Stimulated activated CD4-positive, alpha-beta T cell treated with anti-CD3 and anti-CD28 coated beads, TNF-alpha, amount 100 ng/mL, for 4 hours (primary cell): ENCODE data around the gene DPM3.
"Not testable (repeated sequence)": the region's sequence is repeated elsewhere in the genome, so short reads cannot be mapped to it uniquely, and the experiment has no call there.

Source experiments
- DNase-seq, 3 experiments: peaks; one replicate each; pipeline ENCODE4 v3.0.0-alpha.2; 2020; ENCODE audit warnings: low read depth in 3 of 3

The DPM3 gene, protein sequence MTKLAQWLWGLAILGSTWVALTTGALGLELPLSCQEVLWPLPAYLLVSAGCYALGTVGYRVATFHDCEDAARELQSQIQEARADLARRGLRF

GRCh38 chr1:155139895-155140629, at the start of gene DPM3:
TSS of gene DPM3 (minus strand) at chr1:155140531. CDS start at chr1:155140240, 291 bp downstream.
- peak; percentile 79 to 82 (median 81) for DNase-seq

DNA sequence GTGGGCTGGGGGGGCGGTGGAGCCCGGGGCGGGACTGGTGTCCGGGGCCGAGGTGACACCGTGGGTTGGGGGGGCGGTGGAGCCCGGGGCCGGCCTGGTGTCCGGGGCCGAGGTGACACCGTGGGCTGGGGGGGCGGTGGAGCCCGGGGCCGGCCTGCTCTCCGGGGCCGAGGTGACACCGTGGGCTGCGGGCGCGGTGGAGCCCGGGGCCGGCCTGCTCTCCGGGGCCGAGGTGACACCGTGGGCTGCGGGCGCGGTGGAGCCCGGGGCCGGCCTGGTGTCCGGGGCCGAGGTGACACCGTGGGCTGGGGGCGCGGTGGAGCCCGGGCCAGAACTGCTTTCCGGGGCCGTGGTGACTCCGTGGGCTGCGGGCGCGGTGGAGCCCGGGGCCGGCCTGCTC, 49.6 kb upstream of the DPM3 start:
- not testable (repeated sequence) for DNase-seq

DNA sequence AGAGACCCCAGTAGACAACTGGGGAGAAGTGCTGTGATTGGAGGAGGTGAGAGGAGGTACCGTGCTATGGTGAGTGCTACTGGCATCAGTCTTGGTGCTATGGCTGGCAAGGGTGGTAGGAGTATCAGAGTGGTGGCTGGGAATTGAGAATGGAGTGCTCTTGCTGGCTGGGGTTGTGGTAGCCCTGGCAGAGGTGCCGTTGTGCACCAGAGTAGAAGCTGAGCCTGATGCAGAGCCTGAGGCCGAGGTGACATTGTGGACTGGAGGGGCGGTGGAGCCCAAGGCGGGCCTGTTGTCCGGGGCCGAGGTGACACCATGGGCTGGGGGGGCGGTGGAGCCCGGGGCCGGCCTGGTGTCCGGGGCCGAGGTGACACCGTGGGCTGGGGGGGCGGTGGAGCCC, 47.9 kb upstream of the DPM3 start:
- DNase-seq: no peak

- no peak for DNase-seq
Observed at GRCh38 chr1:155187456-155187891, 47.1 kb upstream of the DPM3 start.

DNA sequence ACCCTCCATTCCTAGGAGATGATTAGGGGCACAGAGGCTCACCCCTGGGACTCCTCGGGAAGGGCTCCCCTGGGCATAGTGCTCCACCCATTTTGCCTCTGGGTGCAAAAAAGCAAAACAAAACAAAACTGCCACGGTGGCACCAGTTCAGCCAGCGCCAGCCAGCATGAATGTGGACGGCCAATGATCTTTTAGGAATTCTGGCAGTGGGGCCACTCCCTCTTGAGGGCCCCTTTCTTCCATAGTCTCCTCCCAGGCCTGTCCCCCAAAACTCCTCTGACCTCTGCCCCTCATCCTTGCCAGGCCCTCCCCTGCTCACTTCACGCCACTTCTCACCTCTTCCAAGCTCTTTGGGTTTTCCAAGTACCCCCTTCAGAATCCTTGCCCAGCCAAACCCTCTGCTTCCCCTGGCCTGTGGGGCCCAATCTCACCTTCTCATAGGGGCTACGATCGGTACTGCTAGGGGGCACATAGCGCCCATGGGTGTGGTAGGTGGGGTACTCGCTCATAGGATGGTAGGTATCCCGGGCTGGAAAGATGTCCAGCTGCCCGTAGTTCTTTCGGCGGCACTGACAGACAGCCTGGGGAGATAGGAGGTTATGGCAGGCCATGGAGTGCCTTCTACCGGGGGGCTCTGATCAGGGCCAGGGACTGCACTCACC, 46.6 kb upstream of the DPM3 start:
- DNase-seq: no peak

DNA sequence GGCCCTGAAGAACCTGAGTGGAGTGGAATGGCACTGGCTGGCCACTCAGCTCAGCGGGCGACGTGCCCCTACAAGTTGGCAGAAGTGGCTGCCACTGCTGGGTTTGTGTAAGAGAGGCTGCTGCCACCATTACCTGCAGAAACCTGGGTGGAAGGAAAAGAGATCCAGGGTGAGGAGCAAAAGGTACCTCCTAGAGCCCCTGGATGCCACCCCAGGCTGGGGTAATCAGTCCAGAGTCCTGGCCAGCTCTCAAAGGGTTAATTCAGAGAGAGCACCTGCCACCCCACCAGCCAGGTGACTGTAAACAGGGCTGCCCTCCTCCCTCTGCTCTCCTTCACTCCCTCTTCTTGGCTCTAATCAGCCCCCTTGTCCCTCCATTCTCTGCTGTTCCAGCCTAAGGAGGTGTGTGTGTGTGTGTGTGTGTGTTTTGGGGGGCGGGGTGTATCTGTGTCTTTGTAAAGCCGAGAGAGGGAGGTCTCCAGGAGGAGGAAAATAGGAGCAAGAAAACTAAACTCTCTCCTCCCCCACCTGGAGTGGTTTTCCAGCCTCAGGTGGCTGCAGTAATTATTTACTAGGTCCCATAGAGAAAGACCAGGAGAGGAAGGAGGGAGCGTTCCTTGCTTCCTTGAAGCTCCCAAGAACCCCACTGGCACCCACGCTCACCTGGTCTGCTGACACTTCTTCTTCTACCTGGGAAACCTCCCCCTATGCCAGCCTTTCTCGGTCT, 45.9 kb upstream of the DPM3 start:
- no peak for DNase-seq

DNA sequence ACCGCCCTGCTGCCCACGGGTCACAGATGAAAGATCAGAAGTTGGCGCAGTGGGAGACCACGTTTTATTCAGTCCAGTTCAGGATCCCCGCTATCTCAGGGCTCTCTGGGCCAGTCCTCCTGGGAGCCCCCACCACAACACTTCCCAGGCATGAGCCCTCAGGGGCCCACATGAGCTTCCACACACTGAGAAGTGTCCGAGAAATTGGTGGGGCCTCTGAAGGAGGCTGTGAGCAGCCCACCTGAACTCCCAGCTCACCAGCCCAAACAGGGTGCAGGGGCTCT, 45.4 kb upstream of the DPM3 start:
- no peak for DNase-seq

DNA sequence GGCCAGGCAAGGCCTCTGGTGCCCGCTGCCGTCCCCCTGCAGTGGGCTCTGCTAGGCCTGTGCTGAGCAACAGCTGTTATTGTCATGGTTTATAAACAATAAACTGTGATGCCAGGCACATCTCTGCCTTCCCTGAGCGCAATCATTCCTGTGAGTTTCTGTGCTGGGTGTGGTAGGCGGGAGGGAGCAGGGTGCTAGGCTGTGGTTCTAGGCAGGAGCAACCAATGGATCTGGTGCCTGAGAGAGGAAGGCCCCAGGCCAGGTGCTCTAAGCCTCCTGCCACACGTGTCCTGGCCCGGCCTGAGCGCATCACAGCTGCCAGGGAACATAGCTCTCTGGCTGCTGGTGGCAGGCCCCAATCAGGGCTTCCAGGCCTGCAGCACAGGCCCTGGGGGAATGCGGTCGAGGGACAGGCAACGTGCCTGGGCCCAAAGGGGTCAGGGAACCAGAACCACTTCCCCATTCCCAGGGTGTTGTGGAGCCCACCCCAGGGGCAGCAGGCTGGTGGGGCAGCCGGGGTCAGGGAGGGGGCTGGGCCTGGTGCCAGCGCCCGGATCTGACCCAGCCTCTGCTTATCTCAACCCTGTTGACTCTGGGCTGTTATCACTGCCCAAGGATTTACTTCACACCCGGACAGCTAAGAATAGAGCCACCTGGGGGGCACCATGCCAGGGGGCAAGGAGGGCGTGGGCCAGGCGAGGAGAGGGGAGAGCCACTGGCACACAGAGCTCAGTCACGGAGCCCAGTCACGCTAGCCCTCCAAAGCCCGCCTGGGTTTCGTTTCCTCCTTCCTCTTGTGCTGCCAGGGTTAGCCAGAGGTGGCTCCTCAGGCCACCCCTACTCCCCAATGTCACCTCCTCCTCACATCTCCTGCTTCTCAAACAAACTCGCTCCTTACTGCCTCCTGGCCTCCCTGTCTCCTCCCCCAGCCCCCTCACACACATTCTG, 44.8 kb upstream of the DPM3 start:
- DNase-seq: no peak

DNA sequence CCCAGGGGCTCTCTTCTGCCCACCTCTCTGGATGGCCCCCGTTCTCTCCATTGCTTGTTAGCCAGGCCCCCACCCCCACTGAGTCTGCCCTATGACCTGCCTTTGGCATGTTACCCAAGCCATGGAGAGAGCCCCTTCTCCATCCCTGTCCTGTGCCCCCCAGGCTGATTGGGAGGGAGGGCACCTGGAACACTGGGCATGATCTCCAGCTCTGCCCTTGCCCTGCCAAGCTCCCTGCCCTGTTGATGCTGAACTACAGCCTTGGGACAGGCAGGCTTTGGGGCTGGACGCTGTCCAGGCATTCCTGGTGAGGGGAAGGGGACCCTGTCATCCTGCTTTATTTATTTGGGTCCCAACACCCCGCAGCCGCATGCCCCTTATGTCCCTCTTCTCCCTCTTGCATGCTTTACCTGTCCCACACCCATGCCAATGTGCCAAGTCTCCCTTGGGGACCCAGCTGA, 44.0 kb upstream of the DPM3 start:
- DNase-seq: no peak

GRCh38 chr1:155183775-155184221, 43.5 kb upstream of the DPM3 start:
- no peak for DNase-seq

DNA sequence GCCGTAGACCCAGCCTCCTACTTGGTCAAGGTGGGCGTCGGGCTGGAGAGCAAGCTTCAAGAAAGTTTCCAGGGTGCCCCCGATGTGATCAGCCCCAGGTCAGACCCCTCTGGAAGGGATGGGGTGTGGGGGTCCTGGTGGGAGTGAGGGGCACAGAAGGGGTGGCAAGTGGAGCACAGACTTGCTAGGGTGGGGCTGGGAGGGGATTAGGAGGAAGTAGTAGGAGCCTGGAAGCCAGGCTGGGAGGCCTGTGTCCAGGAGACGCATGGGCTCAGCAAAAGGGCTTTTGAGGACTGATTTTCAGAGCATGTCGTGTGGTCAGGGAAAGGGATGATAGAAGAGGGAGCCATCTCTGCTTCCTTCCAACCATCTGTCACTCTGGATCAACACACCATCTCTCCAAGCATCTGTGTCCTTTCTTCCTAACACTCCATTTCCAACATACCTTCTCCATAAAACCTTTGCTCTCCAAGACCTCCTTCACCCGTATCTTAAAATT, 41.8 kb upstream of the DPM3 start:
- DNase-seq: no peak

DNA sequence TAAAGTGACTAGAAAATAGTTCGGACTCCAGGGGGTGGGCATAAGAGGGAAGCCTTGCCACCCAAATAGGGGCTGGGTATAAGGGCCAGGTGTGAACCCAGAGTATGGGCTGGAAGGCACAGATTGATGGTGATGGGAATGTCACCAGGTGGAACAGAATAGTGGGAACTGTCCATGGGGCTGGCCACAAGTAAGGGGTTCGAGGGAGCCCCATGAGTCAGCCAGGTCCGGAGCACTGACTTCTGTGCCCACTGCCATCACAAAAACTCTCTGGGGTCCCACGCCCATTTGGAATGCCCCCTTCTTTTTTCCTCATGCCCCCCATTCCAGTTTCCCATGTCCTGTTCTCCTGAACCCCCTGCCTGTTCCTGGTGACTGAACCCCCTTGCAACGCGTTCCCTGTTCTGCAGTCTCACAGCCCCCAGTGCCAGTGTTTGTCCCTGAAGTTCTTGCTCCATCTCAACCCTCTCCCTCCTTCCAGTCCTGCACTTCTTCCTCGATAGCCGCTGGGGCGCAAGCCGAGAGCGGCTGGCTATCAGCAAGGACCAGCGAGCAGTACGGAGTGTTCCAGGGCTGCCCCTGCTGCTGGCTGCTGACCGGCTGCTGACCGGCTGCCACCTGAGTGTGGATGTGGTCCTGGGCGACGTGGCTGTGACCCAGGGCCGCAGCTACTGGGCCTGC, 41.2 kb upstream of the DPM3 start:
- DNase-seq: no peak

DNA sequence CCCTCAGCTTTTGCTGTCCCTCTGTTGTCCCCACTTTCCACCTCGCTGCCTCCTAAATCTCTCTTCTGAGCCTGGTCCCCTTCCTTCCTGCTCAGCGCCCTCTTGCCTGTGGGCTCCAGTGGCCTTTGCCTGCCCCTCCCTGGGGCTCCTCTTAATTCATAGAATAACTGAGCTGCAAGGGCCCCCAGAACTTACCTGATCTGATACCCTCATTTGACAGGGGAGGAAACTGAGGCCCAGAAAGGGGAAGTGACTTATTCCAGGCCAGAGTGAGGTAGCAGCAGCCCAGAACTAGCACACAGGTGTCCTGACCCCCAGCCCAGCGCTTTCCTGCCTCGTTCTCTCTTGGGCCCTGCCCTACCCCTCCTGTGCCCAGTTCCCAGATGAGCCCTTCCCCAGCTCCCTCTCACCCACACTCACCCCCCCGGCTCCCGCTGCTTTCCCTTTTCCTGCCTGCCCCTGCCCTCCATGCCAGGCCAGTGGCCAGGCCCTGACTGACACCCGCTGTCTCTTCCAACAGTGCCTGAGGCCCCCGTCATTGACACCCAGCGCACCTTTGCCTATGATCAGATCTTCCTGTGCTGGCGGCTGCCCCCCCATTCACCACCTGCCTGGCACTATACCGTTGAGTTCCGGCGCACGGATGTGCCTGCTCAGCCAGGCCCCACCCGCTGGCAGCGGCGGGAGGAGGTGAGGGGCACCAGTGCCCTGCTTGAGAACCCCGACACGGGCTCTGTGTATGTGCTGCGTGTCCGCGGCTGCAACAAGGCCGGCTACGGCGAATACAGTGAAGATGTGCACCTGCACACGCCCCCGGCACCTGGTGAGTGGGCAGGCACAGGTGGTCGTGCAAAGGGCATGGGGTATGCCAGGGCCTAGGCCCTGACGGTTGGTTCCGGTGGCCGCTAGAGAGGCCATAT, 39.0 kb upstream of the DPM3 start:
- DNase-seq: no peak

- no peak for DNase-seq
Observed at GRCh38 chr1:155178441-155179111, 38.2 kb upstream of the DPM3 start.

DNA sequence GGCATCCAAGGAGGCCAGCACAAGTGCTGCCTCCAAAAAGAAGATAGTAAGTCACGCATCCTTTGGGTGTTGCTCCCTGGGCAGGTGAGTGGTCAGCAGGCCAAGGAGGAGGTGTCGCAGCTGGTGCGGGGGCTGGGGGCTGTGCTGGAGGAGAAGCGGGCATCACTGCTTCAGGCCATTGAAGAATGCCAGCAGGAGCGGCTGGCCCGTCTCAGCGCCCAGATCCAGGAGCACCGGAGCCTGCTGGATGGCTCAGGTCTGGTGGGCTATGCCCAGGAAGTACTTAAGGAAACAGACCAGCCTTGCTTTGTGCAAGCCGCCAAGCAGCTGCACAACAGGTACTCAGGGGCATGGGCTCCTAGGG, 37.6 kb upstream of the DPM3 start:
- no peak for DNase-seq

DNA sequence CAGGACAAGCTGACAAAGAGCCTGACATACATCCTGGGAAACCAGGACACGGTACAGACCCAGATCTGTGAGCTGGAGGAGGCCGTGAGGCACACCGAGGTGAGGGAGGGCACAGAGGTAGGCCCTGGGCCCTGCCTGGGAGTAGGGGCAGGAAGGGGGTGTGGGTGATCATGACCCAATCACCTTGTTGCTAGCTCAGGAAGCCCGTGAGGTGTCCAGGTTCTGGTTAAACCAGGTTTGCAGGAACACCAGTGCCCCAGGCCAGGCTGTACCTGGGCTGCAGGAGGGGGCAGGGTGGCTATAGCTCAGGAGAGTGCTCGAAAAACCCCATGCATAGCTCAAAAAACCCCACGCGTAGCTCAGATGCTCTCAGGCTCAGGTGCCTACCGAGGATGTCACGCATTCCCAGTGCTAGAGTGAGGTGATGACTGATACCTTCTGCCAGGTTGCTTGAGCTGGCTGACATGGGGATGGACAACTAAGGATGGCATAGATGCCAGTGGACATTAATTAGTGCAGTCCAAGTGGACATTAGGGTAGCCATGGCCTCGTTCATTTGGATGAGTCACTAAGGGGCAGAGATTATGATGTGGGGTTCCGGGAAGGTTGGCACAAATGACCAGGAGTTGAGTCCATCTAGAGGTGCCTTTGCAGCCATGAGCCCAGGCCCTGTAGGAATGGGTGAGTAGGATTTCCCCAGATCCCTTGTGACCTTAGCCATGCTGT, 37.0 kb upstream of the DPM3 start:
- no peak for DNase-seq

- peak; percentile 68 to 72 (median 70) for DNase-seq
Observed at GRCh38 chr1:155176544-155177071, 36.3 kb upstream of the DPM3 start.

DNA sequence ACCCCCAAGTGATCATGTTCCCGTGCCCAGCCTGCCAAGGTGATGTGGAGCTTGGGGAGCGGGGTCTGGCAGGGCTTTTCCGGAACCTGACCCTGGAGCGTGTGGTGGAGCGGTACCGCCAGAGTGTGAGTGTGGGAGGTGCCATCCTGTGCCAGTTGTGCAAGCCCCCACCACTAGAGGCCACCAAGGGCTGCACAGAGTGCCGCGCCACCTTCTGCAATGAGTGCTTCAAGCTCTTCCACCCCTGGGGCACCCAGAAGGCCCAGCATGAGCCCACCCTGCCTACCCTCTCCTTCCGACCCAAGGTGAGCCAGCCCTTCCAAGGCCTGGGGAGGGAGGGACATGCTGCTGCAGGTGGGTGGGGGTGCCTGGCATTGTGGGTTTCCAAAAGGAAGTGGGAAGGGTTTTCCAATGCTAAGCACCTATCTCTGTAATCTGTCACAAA, 35.6 kb upstream of the DPM3 start:
- DNase-seq: no peak
